Stimulated activated CD8-positive, alpha-beta memory T cell treated with anti-CD3 and anti-CD28 coated beads, Interleukin-7, amount 100 ng/mL, for 4 hours (primary cell): ENCODE data around the gene FAM187B.

Source experiments
- DNase-seq, 2 donors: peaks; one replicate each; pipeline ENCODE4 v3.0.0-alpha.2; 2020; ENCODE audit warnings: low read depth in 2 of 2

Gene FAM187B

DNA sequence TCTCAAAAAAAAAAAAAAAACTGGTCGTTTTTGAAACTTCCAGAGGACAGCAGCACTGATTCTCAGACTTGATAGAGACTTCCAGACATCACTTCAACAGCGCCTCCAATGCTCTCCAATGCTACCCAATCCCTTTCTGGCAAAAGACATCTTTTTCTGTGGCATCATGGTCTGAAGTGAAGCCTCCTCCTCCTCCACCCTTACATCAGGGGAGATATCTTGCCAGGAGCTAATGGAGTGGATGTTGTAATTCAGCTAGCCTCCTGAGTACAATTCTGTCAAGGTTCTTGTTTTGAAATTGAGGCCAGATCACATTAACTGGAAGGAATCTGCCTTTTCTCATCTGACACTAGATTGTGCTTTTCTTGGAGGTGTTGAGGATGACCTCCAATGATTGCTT is 49.8 kb downstream of the FAM187B start:
- no peak for DNase-seq

DNA sequence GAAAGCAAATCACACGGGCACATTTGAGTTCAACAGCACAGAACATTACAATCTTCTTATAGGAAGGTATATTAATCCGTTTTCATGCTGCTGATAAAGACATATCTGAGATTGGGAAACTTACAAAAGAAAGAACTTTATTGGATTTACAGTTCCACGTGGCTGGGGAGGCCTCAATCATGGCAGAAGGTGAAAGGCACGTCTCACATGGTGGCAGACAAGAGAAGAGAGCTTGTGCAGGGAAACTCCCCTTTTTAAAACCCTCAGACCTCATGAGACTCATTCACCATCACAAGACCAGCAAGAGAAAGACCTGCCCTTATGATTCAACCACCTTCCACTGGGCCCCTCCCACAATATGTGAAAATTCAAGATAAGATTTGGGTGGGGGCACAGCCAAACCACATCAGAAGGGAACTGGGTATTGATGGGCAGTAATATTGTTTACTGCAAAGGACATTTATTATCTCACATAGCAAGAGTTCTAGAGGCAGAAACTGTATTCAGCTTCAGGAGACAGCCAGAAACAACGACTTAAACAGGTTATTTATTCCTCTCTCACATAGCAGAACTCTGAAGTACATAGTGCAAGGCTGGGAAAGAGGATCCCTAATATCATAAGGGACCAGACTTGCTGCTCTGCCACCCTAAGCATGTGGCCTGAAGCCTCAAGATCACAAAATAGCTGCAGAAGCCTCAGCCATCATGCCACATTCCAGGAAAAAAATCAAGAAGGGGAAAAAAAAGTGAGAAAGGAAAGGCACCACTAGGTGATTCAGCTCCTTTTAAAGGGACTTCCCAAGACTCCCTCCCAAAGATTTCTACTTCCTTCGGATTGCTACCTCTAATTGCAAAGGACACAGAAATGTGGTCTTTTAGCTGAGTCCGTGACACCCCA is 50.9 kb downstream of the FAM187B start:
- DNase-seq = no peak

DNA sequence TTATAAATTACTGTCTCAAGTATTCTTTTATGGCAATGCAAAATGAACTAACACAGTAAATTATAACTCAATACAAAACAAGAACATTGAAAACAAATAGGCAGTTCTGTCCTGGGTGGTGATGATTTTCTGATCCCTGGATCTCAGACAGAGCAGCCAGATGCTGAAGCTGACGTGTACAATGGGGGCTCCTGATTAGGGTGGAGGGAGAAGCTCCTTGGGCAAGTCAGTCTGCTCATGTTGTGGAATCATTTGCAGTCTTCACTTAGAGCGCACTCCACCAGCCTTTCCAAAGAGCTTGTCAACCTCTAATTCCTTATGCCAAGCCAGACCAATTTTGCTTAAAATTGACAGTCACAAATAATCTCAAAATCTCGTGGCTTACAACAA is 52.4 kb downstream of the FAM187B start:
- no peak for DNase-seq
